GM23338 (cell line): Measurements from ENCODE around the gene SLC24A4.

ENCODE experiments used
- CREB1 ChIP-seq: fragments of 250-450 bp; sonication (Bioruptor Pico); IDR thresholded peaks from 2 replicates; pipeline ENCODE4 v1.5.0; 2020; ENCODE audit warnings: low read depth, mild to moderate bottlenecking, moderate library complexity
- CTCF ChIP-seq, 2 experiments: fragments of 200-600 bp in 1 of 2; sonication (generic) in 1 of 2; conservative IDR thresholded peaks; 2 replicates each; pipeline versions ENCODE4 v1.5.1 to v1.6.1; 2016 to 2017; ENCODE audit warnings: antibody characterized with exemption in 2 of 2, low read depth in 2 of 2, mild to moderate bottlenecking in 2 of 2, moderate library complexity in 1 of 2
- EZH2 ChIP-seq: fragments of 200-600 bp; sonication (generic); IDR thresholded peaks from one replicate; pipeline ENCODE4 v1.8.0; 2017; ENCODE audit warnings: antibody characterized with exemption, mild to moderate bottlenecking, low read depth; ENCODE audit not compliant: unreplicated experiment
- EZH2phosphoT487 ChIP-seq: fragments of 200-600 bp; sonication (generic); IDR thresholded peaks from one replicate; pipeline ENCODE4 v1.8.1; 2018; ENCODE audit warnings: antibody characterized with exemption; ENCODE audit not compliant: unreplicated experiment
- JUNB ChIP-seq: IDR thresholded peaks from one replicate; pipeline ENCODE4 v1.6.1; 2016; ENCODE audit warnings: antibody characterized with exemption; ENCODE audit not compliant: unreplicated experiment
- POLR2AphosphoS5 ChIP-seq: IDR thresholded peaks from 2 replicates; pipeline ENCODE4 v1.6.1; 2016; ENCODE audit warnings: antibody characterized with exemption, low read depth
- ZNF331 ChIP-seq: fragments of 250-450 bp; sonication (Bioruptor Pico); IDR thresholded peaks from 2 replicates; pipeline ENCODE4 v1.5.0; 2020; ENCODE audit warnings: low read depth, mild to moderate bottlenecking, moderate library complexity
- ZNF462 ChIP-seq: fragments of 250-450 bp; sonication (Bioruptor Pico); IDR thresholded peaks from 2 replicates; pipeline ENCODE4 v1.5.0; 2020; ENCODE audit warnings: mild to moderate bottlenecking, moderate library complexity
- TF ChIP-seq, protein P1 (sequence below): IDR thresholded peaks from one replicate; pipeline ENCODE4 v1.6.1; 2018; ENCODE audit warnings: antibody characterized with exemption; ENCODE audit not compliant: unreplicated experiment

- TF ChIP-seq EZH2 (no peak), JUNB (no peak), POLR2AphosphoS5 (no peak), CTCF (conservative IDR thresholded peaks at IDR 0.05; ENCODE audit: low read depth in 2 of 2) (no peak), ZNF331 (no peak), ZNF462 (CRISPR knock-in tag) (no peak), EZH2phosphoT487 (no peak), CREB1 (CRISPR knock-in tag) (no peak)
- TF ChIP-seq, protein P1, sequence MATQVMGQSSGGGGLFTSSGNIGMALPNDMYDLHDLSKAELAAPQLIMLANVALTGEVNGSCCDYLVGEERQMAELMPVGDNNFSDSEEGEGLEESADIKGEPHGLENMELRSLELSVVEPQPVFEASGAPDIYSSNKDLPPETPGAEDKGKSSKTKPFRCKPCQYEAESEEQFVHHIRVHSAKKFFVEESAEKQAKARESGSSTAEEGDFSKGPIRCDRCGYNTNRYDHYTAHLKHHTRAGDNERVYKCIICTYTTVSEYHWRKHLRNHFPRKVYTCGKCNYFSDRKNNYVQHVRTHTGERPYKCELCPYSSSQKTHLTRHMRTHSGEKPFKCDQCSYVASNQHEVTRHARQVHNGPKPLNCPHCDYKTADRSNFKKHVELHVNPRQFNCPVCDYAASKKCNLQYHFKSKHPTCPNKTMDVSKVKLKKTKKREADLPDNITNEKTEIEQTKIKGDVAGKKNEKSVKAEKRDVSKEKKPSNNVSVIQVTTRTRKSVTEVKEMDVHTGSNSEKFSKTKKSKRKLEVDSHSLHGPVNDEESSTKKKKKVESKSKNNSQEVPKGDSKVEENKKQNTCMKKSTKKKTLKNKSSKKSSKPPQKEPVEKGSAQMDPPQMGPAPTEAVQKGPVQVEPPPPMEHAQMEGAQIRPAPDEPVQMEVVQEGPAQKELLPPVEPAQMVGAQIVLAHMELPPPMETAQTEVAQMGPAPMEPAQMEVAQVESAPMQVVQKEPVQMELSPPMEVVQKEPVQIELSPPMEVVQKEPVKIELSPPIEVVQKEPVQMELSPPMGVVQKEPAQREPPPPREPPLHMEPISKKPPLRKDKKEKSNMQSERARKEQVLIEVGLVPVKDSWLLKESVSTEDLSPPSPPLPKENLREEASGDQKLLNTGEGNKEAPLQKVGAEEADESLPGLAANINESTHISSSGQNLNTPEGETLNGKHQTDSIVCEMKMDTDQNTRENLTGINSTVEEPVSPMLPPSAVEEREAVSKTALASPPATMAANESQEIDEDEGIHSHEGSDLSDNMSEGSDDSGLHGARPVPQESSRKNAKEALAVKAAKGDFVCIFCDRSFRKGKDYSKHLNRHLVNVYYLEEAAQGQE, result no peak
These were observed 138.9 kb downstream of the SLC24A4 start for GRCh38 chr14:92461891-92462290.
